ENCODE data around the gene ORM2.

ORM2 gene

GRCh38 chr9:114370251-114370967, 40.7 kb downstream of the ORM2 start:
- H3K36me3 ChIP-seq (ENCODE audit: control insufficient read depth in 1 of 2, insufficient read depth in 2 of 2, low read length in 2 of 2) = peaks cover 24 to 38% of the 10 kb centered on the region in 2 donors
- peaks cover 3 to 22% of the 10 kb centered on the region in 2 donors for H3K4me1 ChIP-seq (ENCODE audit: control insufficient read depth in 1 of 2, insufficient read depth in 2 of 2, low read length in 2 of 2)
- H3K9me3 ChIP-seq (ENCODE audit: control insufficient read depth in 1 of 2, low read length in 2 of 2) = no peaks in the 10 kb centered on the region
- peak overlapping the region; percentile 39 for H3K27ac ChIP-seq (ENCODE audit: low read length)
- no peaks in the 10 kb centered on the region for H3K27me3 ChIP-seq (ENCODE audit: low read depth, low read length)
- no peak overlapping the region for H3K4me3 ChIP-seq (ENCODE audit: low read depth in 1 of 2, low read length in 2 of 2)

DNA sequence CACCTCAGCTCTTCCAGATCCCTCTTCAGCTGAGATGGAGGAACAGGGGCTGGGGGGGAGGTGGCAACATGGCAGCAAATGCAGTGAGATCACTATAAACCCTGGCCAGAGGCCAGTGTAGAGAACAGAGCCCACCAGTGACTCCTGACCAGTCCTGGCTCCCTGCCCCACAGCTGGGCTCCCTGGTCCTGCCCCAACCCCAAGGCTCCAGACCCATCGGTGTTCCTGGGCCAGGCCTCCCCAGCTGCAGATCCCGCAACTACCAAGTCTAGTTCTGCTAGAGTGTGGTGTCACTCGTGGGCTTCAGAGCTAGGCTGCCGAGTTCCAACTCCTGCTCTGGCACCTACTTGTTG, 41.3 kb downstream of the ORM2 start:
- no peak overlapping the region for H3K4me3 ChIP-seq (ENCODE audit: low read depth in 1 of 2, low read length in 2 of 2)
- no peaks in the 10 kb centered on the region for H3K9me3 ChIP-seq (ENCODE audit: control insufficient read depth in 1 of 2, low read length in 2 of 2)
- peaks cover 24 to 38% of the 10 kb centered on the region in 2 donors for H3K36me3 ChIP-seq (ENCODE audit: control insufficient read depth in 1 of 2, insufficient read depth in 2 of 2, low read length in 2 of 2)
- H3K4me1 ChIP-seq (ENCODE audit: control insufficient read depth in 1 of 2, insufficient read depth in 2 of 2, low read length in 2 of 2) = peaks cover 3 to 22% of the 10 kb centered on the region in 2 donors
- H3K27ac ChIP-seq (ENCODE audit: low read length) = peak overlapping the region; percentile 39
- H3K27me3 ChIP-seq (ENCODE audit: low read depth, low read length) = no peaks in the 10 kb centered on the region

DNA sequence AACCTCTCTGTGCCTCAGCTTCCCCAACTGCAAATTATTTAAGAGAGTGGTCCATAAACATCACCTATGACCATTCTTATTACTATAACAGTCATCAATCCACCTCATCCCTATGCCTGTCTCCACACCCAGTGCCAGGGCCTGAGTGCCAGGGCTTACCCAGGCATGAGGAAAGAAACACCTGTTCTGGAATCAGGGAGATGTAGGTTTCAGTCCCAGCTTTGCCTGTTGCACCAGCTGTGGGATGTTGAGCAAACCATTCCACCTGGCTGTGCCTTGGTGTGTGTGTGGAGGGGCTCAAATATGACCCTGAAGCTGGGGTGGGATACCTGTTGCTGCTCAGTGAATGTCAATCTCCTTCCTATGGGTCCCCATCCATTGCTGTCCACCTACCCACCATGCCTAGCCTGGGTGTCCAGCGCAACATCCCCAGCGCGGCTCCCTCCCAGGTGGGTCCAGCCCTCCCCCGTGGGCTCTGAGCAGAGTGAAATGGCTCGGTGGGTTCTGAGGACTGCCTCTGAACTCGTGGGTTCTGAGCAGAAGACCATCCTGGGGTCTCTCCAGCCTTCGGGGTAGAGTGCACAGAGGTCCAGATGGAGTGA, 41.8 kb downstream of the ORM2 start:
- H3K27me3 ChIP-seq (ENCODE audit: low read depth, low read length) = no peaks in the 10 kb centered on the region
- H3K9me3 ChIP-seq (ENCODE audit: control insufficient read depth in 1 of 2, low read length in 2 of 2) = no peaks in the 10 kb centered on the region
- H3K4me3 ChIP-seq (ENCODE audit: low read depth in 1 of 2, low read length in 2 of 2) = no peak overlapping the region
- H3K4me1 ChIP-seq (ENCODE audit: control insufficient read depth in 1 of 2, insufficient read depth in 2 of 2, low read length in 2 of 2) = peaks cover 3 to 22% of the 10 kb centered on the region in 2 donors
- peak overlapping the region; percentile 63 for H3K27ac ChIP-seq (ENCODE audit: low read length)
- peaks cover 23 to 40% of the 10 kb centered on the region in 2 donors for H3K36me3 ChIP-seq (ENCODE audit: control insufficient read depth in 1 of 2, insufficient read depth in 2 of 2, low read length in 2 of 2)

- Histone ChIP-seq H3K4me1 (ENCODE audit: control insufficient read depth in 1 of 2, insufficient read depth in 2 of 2, low read length in 2 of 2) (peaks cover 3 to 22% of the 10 kb centered on the region in 2 donors), H3K9me3 (ENCODE audit: control insufficient read depth in 1 of 2, low read length in 2 of 2) (no peaks in the 10 kb centered on the region), H3K27ac (ENCODE audit: low read length) (peak overlapping the region; percentile 63), H3K36me3 (ENCODE audit: control insufficient read depth in 1 of 2, insufficient read depth in 2 of 2, low read length in 2 of 2) (peaks cover 24 to 45% of the 10 kb centered on the region in 2 donors), H3K4me3 (ENCODE audit: low read depth in 1 of 2, low read length in 2 of 2) (peak overlapping the region in 1 of 2 donors; percentile 11), H3K27me3 (ENCODE audit: low read depth, low read length) (no peaks in the 10 kb centered on the region)
Observed at GRCh38 chr9:114371973-114372917, 42.6 kb downstream of the ORM2 start.

DNA sequence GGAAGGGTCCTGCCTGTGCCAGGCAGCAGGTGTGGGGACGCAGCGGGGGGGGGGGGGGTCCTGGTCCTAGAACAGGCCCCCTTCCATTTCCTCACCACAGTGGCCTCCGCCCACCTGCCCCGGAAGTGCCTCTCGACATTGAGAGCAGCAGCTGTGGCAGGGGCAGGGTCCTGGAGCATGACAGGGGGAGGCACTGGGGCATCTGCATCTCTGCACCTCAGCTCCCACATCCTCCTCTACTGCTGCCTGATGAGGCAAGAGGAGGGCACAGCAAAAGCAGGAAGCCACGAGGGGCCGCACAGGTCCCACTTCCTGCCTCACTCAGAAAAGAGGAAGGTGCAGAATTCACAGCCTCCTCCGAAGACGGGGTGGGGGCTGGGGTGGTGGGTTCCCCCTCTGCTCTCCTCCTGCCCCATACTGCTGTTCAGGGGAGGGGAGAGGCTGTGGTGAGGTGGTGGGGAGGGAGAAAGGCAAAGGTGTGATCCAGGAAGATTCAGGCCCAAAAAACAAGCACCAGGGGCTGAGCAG, 43.3 kb downstream of the ORM2 start:
- peaks cover 3 to 22% of the 10 kb centered on the region in 2 donors for H3K4me1 ChIP-seq (ENCODE audit: control insufficient read depth in 1 of 2, insufficient read depth in 2 of 2, low read length in 2 of 2)
- H3K27me3 ChIP-seq (ENCODE audit: low read depth, low read length) = no peaks in the 10 kb centered on the region
- peak overlapping the region in 1 of 2 donors; percentile 11 for H3K4me3 ChIP-seq (ENCODE audit: low read depth in 1 of 2, low read length in 2 of 2)
- no peaks in the 10 kb centered on the region for H3K9me3 ChIP-seq (ENCODE audit: control insufficient read depth in 1 of 2, low read length in 2 of 2)
- H3K27ac ChIP-seq (ENCODE audit: low read length) = peak overlapping the region; percentile 39
- H3K36me3 ChIP-seq (ENCODE audit: control insufficient read depth in 1 of 2, insufficient read depth in 2 of 2, low read length in 2 of 2) = peaks cover 20 to 41% of the 10 kb centered on the region in 2 donors

DNA sequence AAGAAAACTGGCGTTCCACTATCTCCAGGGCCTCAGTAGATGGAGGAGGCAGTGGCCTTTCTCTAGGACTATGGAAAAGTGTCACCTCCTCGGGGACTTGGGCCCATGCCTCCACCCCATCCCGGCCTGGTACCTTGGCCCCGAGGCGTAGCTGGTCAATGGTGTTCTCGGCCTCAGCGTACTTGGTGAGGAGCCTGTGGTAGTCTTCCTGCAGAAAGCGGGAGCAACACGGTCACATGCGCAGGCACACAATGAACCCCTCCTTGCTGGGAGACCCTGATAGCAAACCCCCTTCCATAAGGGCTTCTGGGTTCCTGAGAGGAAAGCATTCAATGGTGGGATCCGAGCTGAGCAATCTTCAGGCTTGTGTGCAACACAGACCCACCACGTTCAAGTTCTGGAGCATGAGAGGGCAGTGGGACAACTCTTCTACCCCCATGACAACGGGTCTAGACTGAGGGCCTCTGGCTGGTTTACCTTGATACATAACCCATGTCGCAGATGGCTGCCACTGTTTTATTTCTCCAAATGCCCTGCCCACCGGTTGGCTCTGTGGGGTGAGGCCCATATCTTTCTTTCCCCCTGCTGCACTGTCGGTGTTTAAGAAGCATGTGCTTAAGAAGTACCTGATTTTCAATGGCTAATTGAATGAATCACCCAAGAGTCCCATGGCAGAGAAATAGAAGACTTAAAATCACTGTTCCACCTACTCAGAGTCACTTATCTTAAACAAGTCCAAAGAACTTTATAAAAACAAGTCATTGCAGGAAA, 44.5 kb downstream of the ORM2 start:
- no peaks in the 10 kb centered on the region for H3K27me3 ChIP-seq (ENCODE audit: low read depth, low read length)
- H3K27ac ChIP-seq (ENCODE audit: low read length) = no peak overlapping the region
- H3K9me3 ChIP-seq (ENCODE audit: control insufficient read depth in 1 of 2, low read length in 2 of 2) = no peaks in the 10 kb centered on the region
- peaks cover 3 to 22% of the 10 kb centered on the region in 2 donors for H3K4me1 ChIP-seq (ENCODE audit: control insufficient read depth in 1 of 2, insufficient read depth in 2 of 2, low read length in 2 of 2)
- H3K4me3 ChIP-seq (ENCODE audit: low read depth in 1 of 2, low read length in 2 of 2) = no peak overlapping the region
- peaks cover 19 to 37% of the 10 kb centered on the region in 2 donors for H3K36me3 ChIP-seq (ENCODE audit: control insufficient read depth in 1 of 2, insufficient read depth in 2 of 2, low read length in 2 of 2)

DNA sequence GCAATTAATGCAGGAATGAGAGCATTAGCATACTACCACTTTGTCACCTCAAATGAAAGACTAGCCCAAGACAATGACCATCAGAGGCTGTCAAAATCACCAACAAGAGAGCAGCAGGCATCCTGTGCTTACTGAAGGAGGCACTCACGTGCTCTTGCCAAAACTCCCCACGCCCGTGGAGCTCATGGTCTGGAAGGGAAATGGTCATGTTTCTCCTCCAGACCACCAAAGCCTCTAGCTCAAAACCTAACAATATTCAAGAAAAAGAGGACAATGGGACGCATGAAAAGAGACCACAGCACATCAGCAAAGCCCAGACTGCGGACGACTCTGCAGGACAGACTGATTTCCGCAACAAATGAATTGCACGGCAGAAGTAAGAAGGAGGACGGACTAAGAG, 45.3 kb downstream of the ORM2 start:
- no peak overlapping the region for H3K27ac ChIP-seq (ENCODE audit: low read length)
- no peak overlapping the region for H3K4me3 ChIP-seq (ENCODE audit: low read depth in 1 of 2, low read length in 2 of 2)
- no peaks in the 10 kb centered on the region for H3K9me3 ChIP-seq (ENCODE audit: control insufficient read depth in 1 of 2, low read length in 2 of 2)
- peaks cover 26 to 42% of the 10 kb centered on the region in 2 donors for H3K36me3 ChIP-seq (ENCODE audit: control insufficient read depth in 1 of 2, insufficient read depth in 2 of 2, low read length in 2 of 2)
- H3K4me1 ChIP-seq (ENCODE audit: control insufficient read depth in 1 of 2, insufficient read depth in 2 of 2, low read length in 2 of 2) = peaks cover 3 to 22% of the 10 kb centered on the region in 2 donors
- H3K27me3 ChIP-seq (ENCODE audit: low read depth, low read length) = no peaks in the 10 kb centered on the region

DNA sequence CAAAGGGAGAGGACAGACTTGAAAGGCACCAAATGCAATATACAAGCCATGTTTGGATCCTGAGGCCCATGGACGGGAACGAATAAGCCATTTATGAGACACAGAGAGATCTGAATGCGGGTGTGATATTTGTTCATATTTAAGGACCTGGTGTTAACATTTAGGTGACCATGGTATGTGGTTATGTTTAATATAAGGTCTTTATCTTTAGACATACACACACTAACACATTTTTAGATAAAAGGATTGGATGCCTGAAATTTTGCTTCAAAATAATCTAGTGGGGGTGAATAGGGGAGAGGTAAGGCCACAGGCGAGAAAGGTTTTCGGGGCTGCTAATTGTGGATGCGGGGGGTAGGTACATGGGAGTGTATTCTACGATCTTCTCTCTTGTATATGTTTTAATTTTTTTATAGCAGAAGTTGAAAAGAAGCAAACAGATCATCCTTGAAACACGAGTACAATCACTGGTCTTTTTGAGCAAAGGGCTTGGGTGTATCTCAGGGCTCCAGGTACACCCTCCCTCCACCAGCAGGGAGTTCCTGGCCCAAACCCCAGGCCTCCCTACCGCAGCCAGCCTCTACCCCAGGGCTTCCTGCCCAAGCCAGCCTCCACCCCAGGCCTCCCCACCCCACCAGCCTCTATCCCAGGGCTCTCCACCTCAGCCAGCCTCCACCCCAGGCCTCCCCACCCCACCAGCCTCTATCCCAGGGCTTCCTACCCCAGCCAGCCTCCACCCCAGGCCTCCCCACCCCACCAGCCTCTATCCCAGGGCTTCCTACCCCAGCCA, 45.9 kb downstream of the ORM2 start:
- Histone ChIP-seq H3K27ac (ENCODE audit: low read length) (no peak overlapping the region), H3K9me3 (ENCODE audit: control insufficient read depth in 1 of 2, low read length in 2 of 2) (no peaks in the 10 kb centered on the region), H3K4me1 (ENCODE audit: control insufficient read depth in 1 of 2, insufficient read depth in 2 of 2, low read length in 2 of 2) (peaks cover 3 to 22% of the 10 kb centered on the region in 2 donors), H3K27me3 (ENCODE audit: low read depth, low read length) (no peaks in the 10 kb centered on the region), H3K4me3 (ENCODE audit: low read depth in 1 of 2, low read length in 2 of 2) (no peak overlapping the region), H3K36me3 (ENCODE audit: control insufficient read depth in 1 of 2, insufficient read depth in 2 of 2, low read length in 2 of 2) (peaks cover 26 to 46% of the 10 kb centered on the region in 2 donors)

DNA sequence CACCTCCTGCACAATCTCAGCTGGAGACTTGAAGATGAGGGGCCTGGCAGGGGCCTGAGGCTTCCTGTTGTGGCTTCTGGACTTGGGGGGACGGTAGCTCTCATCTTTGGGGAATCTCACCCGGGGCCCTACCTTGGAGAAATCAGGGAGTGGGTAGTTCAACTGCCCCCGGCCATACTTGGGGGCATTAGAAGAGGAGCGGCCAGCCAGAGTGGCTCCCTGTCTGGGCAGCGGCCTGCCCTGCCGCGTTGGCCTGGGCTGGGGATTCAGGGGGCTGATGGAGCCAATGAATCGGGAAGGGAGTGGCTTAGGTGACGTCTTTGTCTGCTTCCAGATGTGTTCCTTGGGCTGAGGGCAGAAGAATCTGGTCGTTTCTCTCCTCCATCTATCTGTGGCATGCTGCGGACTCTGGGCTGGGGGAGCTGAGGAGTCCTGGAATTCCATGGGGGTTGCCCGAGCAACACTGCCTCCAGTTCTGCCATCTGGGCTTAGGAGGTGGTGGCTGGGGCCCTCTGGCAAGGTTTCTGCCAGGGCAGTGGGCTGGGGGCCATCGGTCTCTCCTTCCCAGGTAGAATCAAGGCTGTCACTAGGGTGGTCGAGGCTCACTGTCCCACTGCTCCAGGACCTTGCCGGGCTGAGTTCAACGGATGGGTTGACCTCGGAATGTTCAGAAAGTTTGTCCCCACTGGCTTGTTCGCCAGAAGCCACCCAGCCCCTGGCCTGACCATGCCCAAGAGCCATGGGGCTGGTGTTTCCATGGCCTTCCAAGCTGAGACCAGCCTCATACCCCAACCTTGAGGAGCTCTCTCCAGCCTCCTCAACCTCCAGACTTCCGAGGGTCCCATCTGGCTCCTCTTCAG, 47.1 kb downstream of the ORM2 start:
- no peaks in the 10 kb centered on the region for H3K27me3 ChIP-seq (ENCODE audit: low read depth, low read length)
- peaks cover 3 to 14% of the 10 kb centered on the region in 2 donors for H3K4me1 ChIP-seq (ENCODE audit: control insufficient read depth in 1 of 2, insufficient read depth in 2 of 2, low read length in 2 of 2)
- H3K9me3 ChIP-seq (ENCODE audit: control insufficient read depth in 1 of 2, low read length in 2 of 2) = no peaks in the 10 kb centered on the region
- peaks cover 32 to 46% of the 10 kb centered on the region in 2 donors for H3K36me3 ChIP-seq (ENCODE audit: control insufficient read depth in 1 of 2, insufficient read depth in 2 of 2, low read length in 2 of 2)
- H3K27ac ChIP-seq (ENCODE audit: low read length) = no peak overlapping the region
- no peak overlapping the region for H3K4me3 ChIP-seq (ENCODE audit: low read depth in 1 of 2, low read length in 2 of 2)
